ENCODE results near the gene CTBP2.
A peak's percentile ranks its signal among the peaks of the same experiment; 100 is the strongest.
"Not testable (repeated sequence)": the region's sequence is repeated elsewhere in the genome, so short reads cannot be mapped to it uniquely, and the experiment has no call there.

Gene CTBP2

GRCh38 chr10:125087191-125087896 is 73.0 kb downstream of the CTBP2 start:
- DNase-seq (ENCODE audit: low spot score), result no peak

- DNase-seq (ENCODE audit: low spot score), result no peak
Measured at GRCh38 chr10:125086691-125087090, 73.7 kb downstream of the CTBP2 start.

GRCh38 chr10:125085258-125086054 is 74.9 kb downstream of the CTBP2 start:
- DNase-seq (ENCODE audit: low spot score), result no peak

GRCh38 chr10:125084614-125085257 is 75.6 kb downstream of the CTBP2 start:
- no peak for DNase-seq (ENCODE audit: low spot score)

- DNase-seq (ENCODE audit: low spot score), result peak; percentile 69
Measured at GRCh38 chr10:125084191-125084613, 76.2 kb downstream of the CTBP2 start.

GRCh38 chr10:125083576-125083920 is 76.8 kb downstream of the CTBP2 start:
- no peak for DNase-seq (ENCODE audit: low spot score)

GRCh38 chr10:125082881-125083575 is 77.3 kb downstream of the CTBP2 start:
- DNase-seq (ENCODE audit: low spot score), result no peak

GRCh38 chr10:125082471-125082870 is 77.9 kb downstream of the CTBP2 start:
- not testable (repeated sequence) for DNase-seq (ENCODE audit: low spot score)

GRCh38 chr10:125081931-125082330 is 78.4 kb downstream of the CTBP2 start:
- DNase-seq (ENCODE audit: low spot score), result no peak

GRCh38 chr10:125080984-125081383 is 79.4 kb downstream of the CTBP2 start:
- DNase-seq (ENCODE audit: low spot score), result no peak

GRCh38 chr10:125080296-125080695 is 80.1 kb downstream of the CTBP2 start:
- DNase-seq (ENCODE audit: low spot score), result no peak

GRCh38 chr10:125079091-125079600 is 81.2 kb downstream of the CTBP2 start:
- DNase-seq (ENCODE audit: low spot score), result no peak

- DNase-seq (ENCODE audit: low spot score), result no peak
Measured at GRCh38 chr10:125076891-125077541, 83.3 kb downstream of the CTBP2 start.

- no peak for DNase-seq (ENCODE audit: low spot score)
Measured at GRCh38 chr10:125076121-125076825, 84.1 kb downstream of the CTBP2 start.

- DNase-seq (ENCODE audit: low spot score), result no peak
Measured at GRCh38 chr10:125073996-125074395, 86.4 kb downstream of the CTBP2 start.

- no peak for DNase-seq (ENCODE audit: low spot score)
Measured at GRCh38 chr10:125072794-125073193, 87.6 kb downstream of the CTBP2 start.

- no peak for DNase-seq (ENCODE audit: low spot score)
Measured at GRCh38 chr10:125071008-125071407, 89.4 kb downstream of the CTBP2 start.

- DNase-seq (ENCODE audit: low spot score), result no peak
Measured at GRCh38 chr10:125068406-125068805, 92.0 kb downstream of the CTBP2 start.

- no peak for DNase-seq (ENCODE audit: low spot score)
Measured at GRCh38 chr10:125067764-125068163, 92.6 kb downstream of the CTBP2 start.

- DNase-seq (ENCODE audit: low spot score), result no peak
Measured at GRCh38 chr10:125066764-125067450, 93.5 kb downstream of the CTBP2 start.

All from RKO (cell line).